Prostate gland (tissue), 2 donors: ENCODE data around the gene NCAM1. TPM values are rescaled to one million over a fixed set of nuclear protein-coding genes. Genes with fewer than 3 reads are reported as not detected.
A peak's percentile ranks its signal among the peaks of the same experiment; 100 is the strongest.

Source experiments
- DNase-seq: peaks from one replicate; pipeline ENCODE4 v3.0.0-alpha.2; 2019; ENCODE audit warnings: low spot score
- H3K27ac ChIP-seq, 2 donors: fragments of 200-600 bp; sonication (generic); 2 replicates each; pipeline ENCODE4 v1.5.1; 2017 to 2019
- H3K27me3 ChIP-seq: fragments of 200-600 bp; sonication (generic); replicated peaks from 2 replicates; pipeline ENCODE4 v1.5.1; 2019; ENCODE audit not compliant: insufficient read depth
- H3K36me3 ChIP-seq, 2 donors: fragments of 200-600 bp; sonication (generic); 1 replicate in 1 of 2; 2 replicates in 1 of 2; pipeline versions ENCODE4 v1.5.1 to v1.8.1; 2017 to 2019
- H3K4me1 ChIP-seq: fragments of 200-600 bp; sonication (generic); replicated peaks from 2 replicates; pipeline ENCODE4 v1.5.1; 2019
- H3K4me3 ChIP-seq, 2 donors: fragments of 200-600 bp; sonication (generic); 2 replicates each; pipeline ENCODE4 v1.5.1; 2017 to 2019
- H3K9me3 ChIP-seq: fragments of 200-600 bp; sonication (generic); 2 replicates; pipeline ENCODE4 v1.5.1; 2017
- CTCF ChIP-seq, 4 experiments: fragments of 200-600 bp in 2 of 4; fragments of 450-650 bp in 2 of 4; sonication (generic) in 2 of 4; IDR thresholded peaks; 1 replicate in 3 of 4; 2 replicates in 1 of 4; pipeline ENCODE4 v1.5.1; 2016 to 2019; ENCODE audit warnings: antibody characterized with exemption in 4 of 4, mild to moderate bottlenecking in 2 of 4, moderate library complexity in 2 of 4
- POLR2A ChIP-seq: fragments of 450-650 bp; IDR thresholded peaks from one replicate; pipeline ENCODE4 v1.6.1; 2016; ENCODE audit warnings: antibody characterized with exemption, mild to moderate bottlenecking
- POLR2AphosphoS5 ChIP-seq: sonication (generic); formaldehyde crosslinking; IDR thresholded peaks from one replicate; pipeline ENCODE4 v1.6.1; 2017; ENCODE audit warnings: antibody characterized with exemption
- WGBS: methylation state at CpG from one replicate; pipeline ENCODE4 v1.1.5; 2018; 5-methylcytosine and 5-hydroxymethylcytosine counted together
- intact Hi-C: fragments of 100-400 bp; cut with DNase I; formaldehyde crosslinking; loops from one replicate; pipeline ENCODE4 v1.14.2; 2022
- total RNA-seq, 2 donors: library from RNA; depleted of rRNA; stranded (reverse); fragments of >200 nt; gene quantifications; one replicate each; pipeline ENCODE4 v1.1.0, GENCODE V29; 2016

The NCAM1 gene
- total RNA-seq, 2 donors from 2014 or later = 3.8 to 39.7 TPM

- WGBS = 39% methylated on average over 5 of the region's 5 CpGs
- no peaks in the 10 kb centered on the region for H3K27me3 ChIP-seq
- H3K36me3 ChIP-seq = no peaks in the 10 kb centered on the region
- no peaks in the 10 kb centered on the region for H3K4me1 ChIP-seq
- no peak overlapping the region for H3K4me3 ChIP-seq
- H3K9me3 ChIP-seq = no peaks in the 10 kb centered on the region
- no peak for DNase-seq
- TF ChIP-seq CTCF (IDR thresholded peaks at IDR 0.05) = no peak
- TF ChIP-seq POLR2AphosphoS5 = no peak
- no peak overlapping the region for H3K27ac ChIP-seq
- intact Hi-C loops = no loop called here
These were observed 40.5 kb downstream of the NCAM1 start for GRCh38 chr11:113001709-113002108.

GRCh38 chr11:113006896-113007445 lies 45.8 kb downstream of the NCAM1 start:
- Histone ChIP-seq H3K36me3 (no peaks in the 10 kb centered on the region), H3K4me3 (no peak overlapping the region), H3K27ac (no peak overlapping the region), H3K4me1 (no peaks in the 10 kb centered on the region), H3K27me3 (no peaks in the 10 kb centered on the region), H3K9me3 (no peaks in the 10 kb centered on the region)
- 29% methylated on average over 2 of the region's 2 CpGs for WGBS
- no peak for TF ChIP-seq CTCF (IDR thresholded peaks at IDR 0.05)
- no peak for TF ChIP-seq POLR2AphosphoS5
- TF ChIP-seq POLR2A = no peak
- no peak for DNase-seq
- intact Hi-C loops = no loop called here

- peak; percentile 8 for DNase-seq
- intact Hi-C loops = no loop called here
- TF ChIP-seq POLR2AphosphoS5 (no peak), POLR2A (no peak), CTCF (IDR thresholded peaks at IDR 0.05) (no peak)
- no peaks in the 10 kb centered on the region for H3K9me3 ChIP-seq
- H3K4me3 ChIP-seq = no peak overlapping the region
- no peak overlapping the region for H3K27ac ChIP-seq
- 39% methylated on average over 11 of the region's 11 CpGs for WGBS
- H3K36me3 ChIP-seq = no peaks in the 10 kb centered on the region
- H3K4me1 ChIP-seq = no peaks in the 10 kb centered on the region
- H3K27me3 ChIP-seq = no peaks in the 10 kb centered on the region
These were observed 53.3 kb downstream of the NCAM1 start for GRCh38 chr11:113014262-113015097.

- Histone ChIP-seq H3K27ac (no peak overlapping the region), H3K4me1 (no peaks in the 10 kb centered on the region), H3K27me3 (no peaks in the 10 kb centered on the region), H3K36me3 (no peaks in the 10 kb centered on the region), H3K4me3 (no peak overlapping the region), H3K9me3 (no peaks in the 10 kb centered on the region)
- DNase-seq = no peak
- intact Hi-C loops = no loop called here
- TF ChIP-seq POLR2AphosphoS5 (no peak), POLR2A (no peak), CTCF (IDR thresholded peaks at IDR 0.05) (no peak)
These were observed 53.9 kb downstream of the NCAM1 start for GRCh38 chr11:113015098-113015455.

GRCh38 chr11:113016905-113017304 lies 55.7 kb downstream of the NCAM1 start:
- DNase-seq = no peak
- TF ChIP-seq POLR2AphosphoS5 (no peak), POLR2A (no peak), CTCF (IDR thresholded peaks at IDR 0.05) (no peak)
- Histone ChIP-seq H3K27ac (no peak overlapping the region), H3K9me3 (no peaks in the 10 kb centered on the region), H3K4me1 (no peaks in the 10 kb centered on the region), H3K36me3 (no peaks in the 10 kb centered on the region), H3K4me3 (no peak overlapping the region), H3K27me3 (no peaks in the 10 kb centered on the region)
- intact Hi-C loops = no loop called here
- 65% methylated on average over 4 of the region's 4 CpGs for WGBS
